GM18498 (cell line): Measurements from ENCODE around the gene SLC1A7.

Experiments
- ATAC-seq: cut with Tn5 transposase; IDR thresholded peaks from one replicate; pipeline ENCODE4 v1.9.1; 2021; ENCODE audit warnings: mild to moderate bottlenecking, moderate library complexity; ENCODE audit not compliant: unreplicated experiment

The SLC1A7 gene

GRCh38 chr1:53092659-53093450 is 49.6 kb downstream of the SLC1A7 start:
- ATAC-seq = no peak

GRCh38 chr1:53091841-53092645 is 50.4 kb downstream of the SLC1A7 start:
- ATAC-seq = no peak

GRCh38 chr1:53090227-53091147 is 52.0 kb downstream of the SLC1A7 start:
- ATAC-seq = no peak

DNA sequence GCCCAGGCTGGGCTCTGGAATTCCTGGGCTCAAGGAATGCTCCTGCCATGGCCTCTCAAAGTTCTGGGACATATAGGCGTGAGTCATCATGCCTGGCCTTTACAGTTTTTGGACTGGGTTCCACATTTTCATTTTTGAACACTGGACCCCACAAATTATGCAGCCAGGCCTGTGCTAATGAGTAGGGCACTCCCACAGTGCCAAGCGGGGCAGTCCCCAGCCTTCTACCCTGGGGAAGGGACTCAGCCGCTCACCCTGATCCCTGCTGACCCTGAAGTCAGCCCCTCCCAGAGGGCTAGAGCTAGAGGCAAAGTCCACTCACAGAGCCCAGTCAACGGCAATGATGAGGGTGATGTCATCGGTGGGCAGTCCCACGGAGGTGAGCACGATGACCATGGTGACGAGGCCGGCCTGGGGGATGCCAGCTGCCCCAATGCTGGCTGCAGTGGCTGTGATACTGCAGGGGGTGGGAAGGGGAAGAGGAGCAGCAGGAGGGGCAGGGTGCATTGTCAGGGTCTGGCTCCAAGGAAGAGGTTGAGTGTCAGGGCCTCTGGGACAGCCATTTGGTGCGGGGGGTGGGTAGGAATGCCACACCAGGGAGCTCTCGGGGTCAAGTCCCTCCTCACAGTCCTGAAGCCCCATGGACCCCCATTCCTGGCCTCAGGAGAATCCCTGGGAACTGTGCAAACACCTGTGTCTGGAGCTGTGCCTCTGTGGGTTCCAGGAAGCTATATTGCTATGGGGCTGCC is 52.8 kb downstream of the SLC1A7 start:
- ATAC-seq = no peak

DNA sequence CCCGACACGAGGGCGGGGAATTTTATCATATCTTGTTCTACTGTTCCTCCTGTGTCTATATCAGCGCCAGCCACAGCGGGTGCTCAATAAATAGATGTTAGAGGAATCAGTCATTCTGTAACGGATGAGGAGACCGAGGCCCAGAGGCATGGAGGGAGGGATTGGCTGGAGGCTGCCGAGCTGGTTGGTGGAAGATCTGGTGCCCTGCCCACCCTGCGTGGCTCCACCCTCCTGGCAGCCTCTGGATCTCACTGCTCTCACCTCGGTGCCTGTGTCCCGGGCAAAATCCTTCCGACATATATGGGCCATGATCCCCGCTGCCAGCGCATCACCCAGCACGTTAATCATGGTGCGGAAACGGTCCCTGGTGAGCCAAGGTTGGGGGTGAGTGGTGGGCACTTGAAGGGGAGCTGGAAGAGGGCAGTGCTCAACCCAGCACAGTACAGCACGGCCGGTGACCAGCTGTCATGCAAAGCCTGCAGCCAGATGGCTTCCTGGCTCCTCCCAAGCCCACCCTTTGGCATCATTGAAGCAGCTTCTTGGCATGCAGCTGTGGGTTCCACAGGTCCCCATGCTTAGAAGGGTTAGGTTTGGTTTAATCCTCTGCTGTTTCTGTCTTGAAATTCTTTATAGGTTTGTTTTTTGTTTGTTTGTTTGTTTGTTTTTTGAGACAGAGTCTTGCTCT is 53.7 kb downstream of the SLC1A7 start:
- ATAC-seq = no peak

- ATAC-seq = no peak
Measured at GRCh38 chr1:53087332-53088285, 54.8 kb downstream of the SLC1A7 start.

DNA sequence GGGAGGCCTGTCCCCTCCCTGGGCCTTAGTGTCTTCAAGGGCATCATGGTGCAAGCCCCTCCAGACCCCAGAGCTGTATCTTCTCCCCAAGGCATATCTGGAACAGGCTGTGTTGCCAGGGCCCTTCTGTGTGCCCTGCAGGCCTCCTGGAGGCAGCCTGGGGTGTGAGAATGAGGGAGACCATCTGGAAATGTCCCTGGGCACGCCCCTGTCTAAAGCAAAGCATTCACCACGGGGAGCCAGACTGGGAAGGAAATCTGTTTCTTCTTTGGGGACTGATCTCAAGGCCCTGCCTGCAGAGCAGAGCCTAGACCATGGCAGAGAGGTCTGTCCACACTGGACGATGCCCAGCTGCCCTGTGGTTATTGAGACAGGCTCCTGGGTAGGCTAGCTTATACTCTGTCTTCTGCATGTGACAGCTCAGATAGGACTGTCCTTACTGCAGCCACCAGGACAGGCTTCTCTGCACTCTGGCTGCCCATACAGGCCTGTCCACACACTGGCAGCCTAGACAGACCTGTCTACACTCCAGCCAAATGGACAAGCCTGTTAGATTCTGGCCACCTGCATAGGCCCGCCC is 55.9 kb downstream of the SLC1A7 start:
- ATAC-seq = no peak

GRCh38 chr1:53085405-53085804 is 57.0 kb downstream of the SLC1A7 start:
- ATAC-seq = no peak

GRCh38 chr1:53084589-53084971 is 57.9 kb downstream of the SLC1A7 start:
- no peak for ATAC-seq

DNA sequence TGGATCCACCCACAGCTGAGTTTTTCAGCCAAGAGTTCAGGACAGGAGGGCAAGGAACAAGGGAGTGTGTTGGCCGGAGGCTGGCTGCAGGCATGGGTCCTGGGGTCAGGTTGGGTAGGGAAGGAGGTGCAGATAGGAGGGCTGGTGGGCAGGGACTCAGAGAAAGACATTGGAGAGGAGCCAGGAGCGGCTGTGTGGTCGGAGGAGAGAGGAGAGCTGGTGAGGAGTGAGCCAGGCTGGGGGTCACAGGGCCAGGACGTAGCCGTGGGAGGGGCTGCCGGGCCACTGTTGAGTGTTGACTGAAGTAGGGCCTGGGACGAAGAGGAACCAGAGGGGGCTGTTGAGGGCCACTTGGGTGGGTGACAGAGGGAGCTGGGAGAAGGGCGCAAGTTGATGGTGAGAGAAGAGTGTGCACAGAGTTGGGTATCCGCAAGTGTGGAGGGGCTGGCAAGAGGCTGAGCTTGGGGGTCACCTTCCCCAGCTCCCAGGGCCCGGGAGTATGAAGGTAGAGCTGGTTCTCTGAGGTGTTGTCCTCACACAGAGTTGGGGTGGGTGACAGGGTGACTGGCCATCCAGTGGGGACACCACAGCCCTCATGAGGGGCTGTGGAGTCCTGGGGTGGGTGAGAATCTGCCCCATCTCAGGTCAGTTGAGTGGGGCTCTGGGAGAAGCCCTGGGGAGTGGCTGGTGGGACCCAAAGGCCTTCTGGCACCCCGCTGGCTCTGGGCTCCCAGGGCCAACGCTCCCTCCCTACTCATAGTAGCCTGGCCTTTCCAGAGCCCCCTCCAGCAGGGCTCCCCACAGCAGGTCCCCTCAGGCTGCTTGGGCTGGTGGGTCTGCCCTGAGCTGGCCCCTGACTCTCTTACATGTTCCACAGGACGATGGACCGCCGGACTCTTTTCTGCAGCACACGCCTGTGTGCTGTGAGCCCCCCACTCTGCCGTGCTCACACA is 58.5 kb downstream of the SLC1A7 start:
- no peak for ATAC-seq

GRCh38 chr1:53082826-53083455 is 59.5 kb downstream of the SLC1A7 start:
- ATAC-seq = no peak

DNA sequence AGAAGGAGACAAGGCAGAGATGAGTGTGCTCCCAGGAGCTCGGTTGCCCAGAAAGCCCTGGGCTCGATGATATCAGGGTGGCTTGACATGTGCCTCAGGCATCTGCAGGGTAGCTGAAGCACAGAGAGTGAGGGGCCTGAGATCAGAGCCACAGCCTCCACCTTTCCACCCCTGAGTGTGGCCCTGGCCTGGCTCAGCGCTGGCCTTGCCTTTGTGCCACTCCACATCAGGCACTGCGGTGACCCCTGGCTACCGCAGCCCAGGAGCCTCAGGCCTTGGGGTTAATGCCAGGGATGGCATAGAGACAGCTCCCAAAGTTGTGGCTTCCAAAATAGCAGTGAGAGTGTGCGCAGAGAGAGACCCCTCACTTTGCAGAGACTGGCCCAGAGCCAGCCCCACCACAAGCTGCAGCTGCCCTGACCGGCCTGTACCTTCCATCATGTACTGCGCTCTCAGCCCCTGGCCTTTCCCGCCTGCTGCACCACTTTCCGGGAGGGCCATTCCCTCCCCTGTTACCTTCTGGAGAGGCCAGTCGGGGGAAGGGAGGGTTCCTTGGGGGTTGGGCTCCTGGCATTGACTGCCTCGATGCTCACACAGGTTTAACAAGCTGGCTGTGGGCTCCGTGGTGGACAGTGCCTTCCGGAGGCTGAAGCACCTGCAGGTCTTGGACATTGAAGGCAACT is 60.9 kb downstream of the SLC1A7 start:
- no peak for ATAC-seq

GRCh38 chr1:53080769-53081168 is 61.7 kb downstream of the SLC1A7 start:
- ATAC-seq = no peak

- ATAC-seq = no peak
Measured at GRCh38 chr1:53080041-53080440, 62.4 kb downstream of the SLC1A7 start.

- ATAC-seq = no peak
Measured at GRCh38 chr1:53079251-53079650, 63.2 kb downstream of the SLC1A7 start.
